Cardiac septum (tissue), 1 donor: ENCODE results near the gene ABTB2. TPM values are rescaled to one million over a fixed set of nuclear protein-coding genes. Genes with fewer than 3 reads are reported as not detected.

ENCODE experiments used
- DNase-seq: peaks from one replicate; pipeline ENCODE4 v3.0.0-alpha.2; 2020; ENCODE audit warnings: low spot score
- intact Hi-C: fragments of 100-400 bp; cut with DNase I; formaldehyde crosslinking; loops from one replicate; pipeline ENCODE4 v1.14.0; 2022
- total RNA-seq: library from RNA; stranded (reverse); fragmentation: NEBNext Ultra II Directional; extraction: Animal tissue kit (Norgen Biotek cat#: 25700); gene quantifications from one replicate; pipeline ENCODE4 v1.2.1, GENCODE V29; 2021
- donor health status: DM: no; HTN: no; CAD: no.

ABTB2 gene
- total RNA-seq, 1 donor from 2014 or later: 27.9 TPM

DNA sequence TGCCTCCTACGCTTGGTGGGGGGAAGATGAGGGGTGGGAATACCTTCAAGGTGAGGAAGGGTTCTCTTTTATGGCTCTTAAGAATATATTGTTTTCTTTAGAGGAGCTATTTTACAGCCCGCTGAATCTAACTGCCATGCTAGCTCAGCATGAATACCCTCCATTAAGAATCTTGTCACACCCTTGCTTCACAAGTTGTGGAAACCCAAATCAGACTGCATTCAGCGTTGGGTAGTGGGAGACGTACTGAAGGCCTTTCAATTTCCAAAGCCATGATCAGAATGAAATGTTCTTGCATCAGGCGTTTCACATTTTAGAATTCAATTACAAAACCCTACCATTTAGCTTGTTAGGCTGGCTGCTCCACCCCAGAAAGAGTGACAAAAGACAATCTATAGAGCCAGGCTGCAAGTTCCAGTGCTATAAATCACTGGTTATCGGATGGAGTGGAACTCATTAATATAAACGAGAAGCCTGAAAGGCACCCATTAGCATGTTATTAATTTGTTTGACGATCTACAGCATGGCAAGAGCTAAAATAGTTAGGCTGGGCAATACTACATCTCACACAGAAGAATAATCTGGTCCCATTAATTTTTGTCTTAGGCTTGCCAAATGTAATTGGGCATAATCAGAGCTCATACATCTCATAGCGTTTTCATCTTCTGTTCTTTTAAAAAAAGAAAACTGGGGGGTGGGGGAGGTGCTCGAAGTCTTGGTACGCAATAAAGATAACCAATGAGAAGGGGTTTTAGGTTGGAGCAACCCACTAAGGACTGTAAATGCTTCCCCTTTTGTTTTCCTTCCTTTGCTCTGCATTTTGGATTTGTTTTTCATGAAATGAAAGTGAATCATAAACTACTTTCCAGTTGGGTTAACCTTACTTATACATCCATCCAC, 57.5 kb downstream of the ABTB2 start:
- intact Hi-C loops: no loop called here
- no peak for DNase-seq

DNA sequence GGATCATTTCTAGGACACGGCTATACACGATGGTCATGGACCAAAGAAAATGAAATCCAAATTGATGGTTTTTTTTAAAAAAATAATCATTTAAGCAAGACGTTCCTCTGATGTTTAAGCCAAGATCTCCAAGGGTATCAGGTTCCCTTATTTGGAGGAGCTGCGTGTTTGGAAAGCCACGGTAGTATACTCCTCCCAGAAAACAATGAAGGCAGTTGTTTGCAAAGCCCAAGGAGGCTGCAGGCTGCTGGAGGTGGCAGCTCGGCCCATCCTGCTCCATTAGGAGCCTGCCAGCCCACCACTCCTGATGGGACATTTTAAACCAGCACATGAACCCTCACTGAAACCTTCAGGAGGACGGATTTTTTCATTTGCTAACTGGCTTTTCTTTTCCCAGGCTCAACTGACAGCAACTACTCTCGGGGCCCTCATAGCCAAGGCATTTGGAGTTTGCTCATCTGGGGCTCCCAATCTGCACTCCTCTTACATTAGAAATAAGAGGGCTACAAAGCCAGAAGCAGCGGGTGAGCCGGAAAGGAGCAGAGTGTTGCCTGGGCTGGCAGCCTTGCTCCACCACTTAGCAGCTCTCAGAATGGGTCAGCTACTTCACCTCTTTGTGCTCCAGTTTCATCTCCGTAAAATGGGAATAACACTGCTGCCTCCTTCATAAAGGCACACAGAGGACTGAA, 58.4 kb downstream of the ABTB2 start:
- intact Hi-C loops: no loop called here
- DNase-seq: no peak

DNA sequence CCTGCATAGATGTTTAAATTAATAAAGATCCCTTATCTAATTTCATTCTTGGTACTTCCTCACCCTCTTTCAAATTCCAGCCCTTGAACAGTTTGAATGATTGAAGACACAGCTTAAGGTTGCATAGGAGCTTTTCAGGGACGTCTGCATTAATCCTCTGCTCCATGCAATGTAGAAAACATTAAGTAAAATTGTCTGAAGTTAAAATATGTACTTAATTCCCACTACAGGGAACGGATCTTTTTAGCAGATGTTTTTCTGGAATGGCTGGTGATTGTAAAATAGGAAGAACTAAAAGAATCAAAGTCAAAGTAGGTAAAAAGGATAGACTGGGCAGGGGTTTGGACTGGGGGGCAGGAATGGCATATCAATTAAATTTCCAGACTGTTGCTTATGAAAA, 58.9 kb downstream of the ABTB2 start:
- intact Hi-C loops: no loop called here
- DNase-seq: no peak

DNA sequence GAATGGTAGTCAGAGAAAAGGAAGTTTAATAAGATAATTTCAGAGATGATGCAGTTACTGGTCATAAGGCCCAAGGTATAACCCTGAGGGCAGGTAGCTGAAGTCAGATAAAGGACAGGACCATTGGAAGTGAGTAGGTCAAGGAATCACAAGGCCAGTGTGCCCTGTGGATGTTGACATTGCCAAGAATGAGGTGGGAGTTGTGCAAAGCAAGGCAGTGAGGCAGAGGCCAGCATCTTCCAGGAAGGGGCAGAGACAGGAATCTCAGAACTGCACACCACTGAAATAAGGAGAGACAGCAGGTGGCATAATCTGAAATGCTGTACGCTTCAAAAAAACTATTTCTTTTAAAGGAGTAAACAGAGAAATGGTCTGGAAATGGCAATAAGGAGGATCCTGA, 61.4 kb downstream of the ABTB2 start:
- intact Hi-C loops: no loop called here
- DNase-seq: no peak

DNA sequence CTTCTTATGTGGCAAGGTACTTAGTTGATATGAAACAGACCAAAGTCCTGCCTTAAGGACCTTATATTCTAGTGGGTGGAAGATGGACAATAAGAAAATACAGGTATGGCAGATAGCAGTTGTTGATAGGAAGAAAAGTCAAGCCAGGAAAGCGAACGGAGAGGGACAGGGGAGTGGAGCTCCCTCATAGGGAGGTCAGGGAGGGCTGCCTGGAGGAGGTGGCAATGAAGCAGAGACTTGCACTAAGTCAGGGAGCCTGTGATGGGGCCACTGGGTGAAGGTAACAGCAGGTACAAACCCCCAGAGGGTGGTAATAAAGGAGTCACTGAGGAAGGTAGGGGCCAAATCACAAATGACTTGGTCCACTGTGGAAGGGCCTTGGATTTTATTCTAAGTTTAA, 65.3 kb downstream of the ABTB2 start:
- DNase-seq: no peak

DNA sequence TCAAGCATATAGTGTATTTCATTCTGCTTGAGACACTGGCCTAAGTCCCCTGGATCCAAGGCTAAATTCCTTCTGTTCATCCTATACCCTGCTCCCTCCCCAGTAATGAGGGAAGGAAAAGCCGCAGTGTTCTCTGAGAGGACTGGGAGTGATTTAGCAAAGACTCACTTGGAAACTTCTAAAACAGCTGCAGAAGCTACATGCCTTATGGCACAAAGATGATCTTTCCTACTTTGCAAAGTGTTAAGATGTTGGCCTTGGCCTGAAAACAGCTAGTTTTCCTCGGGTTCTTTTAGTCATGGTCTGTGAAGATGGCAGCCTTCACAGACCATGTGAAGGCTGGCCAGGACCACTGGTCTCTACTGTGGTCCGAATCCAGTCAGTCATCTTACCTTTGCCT, 65.7 kb downstream of the ABTB2 start:
- DNase-seq: no peak
- intact Hi-C loops: no loop called here

More for the DNA sequence above, 65.3 kb downstream of the ABTB2 start:
- intact Hi-C loops: no loop called here

DNA sequence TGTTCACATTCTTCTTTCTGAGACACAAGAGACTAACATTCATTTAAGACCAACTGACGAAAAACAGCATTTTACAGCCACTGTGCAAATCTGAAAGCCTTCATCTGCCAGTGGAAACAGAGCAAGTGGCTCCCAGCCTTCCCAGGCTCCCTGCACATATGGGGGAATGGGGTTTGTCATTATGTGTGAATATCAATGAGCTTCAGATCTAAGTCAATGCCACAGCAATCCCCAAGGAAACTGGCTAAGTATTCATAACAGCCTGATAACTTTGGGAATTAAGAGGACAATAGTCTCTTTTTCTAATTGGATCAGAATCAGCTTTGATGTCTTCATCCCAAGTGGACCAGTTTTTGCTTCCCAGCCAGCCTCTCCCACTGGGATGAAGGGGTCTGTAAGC, 66.9 kb downstream of the ABTB2 start:
- intact Hi-C loops: no loop called here
- DNase-seq: no peak

DNA sequence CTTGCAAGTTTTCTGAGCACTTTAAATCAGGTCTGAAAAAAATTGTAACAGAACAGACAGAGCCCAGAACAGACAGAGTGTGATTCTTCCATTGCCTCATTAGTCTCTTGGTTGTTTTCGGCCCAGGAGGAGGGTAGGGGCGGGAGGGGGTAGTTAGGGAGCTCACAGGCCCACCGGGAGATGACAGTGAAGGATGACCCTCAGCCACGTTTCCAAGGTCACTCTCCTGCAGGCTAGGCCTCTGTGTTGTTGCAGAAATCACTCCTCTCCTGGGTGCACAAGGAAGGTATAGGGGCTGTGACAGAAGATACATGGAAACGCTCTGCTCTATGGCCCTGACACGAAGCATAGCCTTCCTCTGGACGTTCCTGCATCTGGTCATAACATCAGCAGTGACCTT, 69.3 kb downstream of the ABTB2 start:
- intact Hi-C loops: no loop called here
- no peak for DNase-seq

DNA sequence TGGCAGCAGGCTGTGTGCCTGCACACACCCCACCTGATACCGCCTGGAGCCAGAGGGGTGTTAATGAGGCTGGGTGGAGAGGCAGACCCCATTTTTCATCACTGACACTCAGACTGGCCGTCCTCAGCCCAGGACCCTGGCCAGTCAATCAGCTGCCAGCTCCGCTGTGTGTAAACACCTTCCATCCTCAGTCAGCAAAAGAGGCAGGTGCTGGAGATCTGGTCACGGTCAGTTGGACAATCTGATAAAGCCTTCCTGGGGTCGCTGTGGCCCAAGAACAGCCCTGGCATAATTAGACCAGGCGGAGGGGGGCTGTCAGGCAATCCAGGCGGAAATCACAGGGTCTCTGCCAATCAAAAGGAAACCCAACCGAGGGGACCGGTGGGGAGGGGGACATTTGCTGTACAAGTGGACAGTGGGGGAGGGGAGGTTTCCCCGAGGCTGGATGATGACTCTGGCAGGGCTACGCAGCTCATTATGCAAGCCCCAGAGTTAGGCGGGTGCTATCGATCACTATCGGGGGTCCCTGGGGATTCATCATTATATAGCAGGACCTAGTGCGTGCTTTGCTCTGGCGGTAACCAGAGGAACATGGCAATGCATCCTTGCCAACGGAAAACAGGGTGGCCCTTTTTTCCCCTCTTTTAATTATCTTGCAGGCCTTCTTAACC, 72.9 kb downstream of the ABTB2 start:
- DNase-seq: no peak
- intact Hi-C loops: no loop called here

DNA sequence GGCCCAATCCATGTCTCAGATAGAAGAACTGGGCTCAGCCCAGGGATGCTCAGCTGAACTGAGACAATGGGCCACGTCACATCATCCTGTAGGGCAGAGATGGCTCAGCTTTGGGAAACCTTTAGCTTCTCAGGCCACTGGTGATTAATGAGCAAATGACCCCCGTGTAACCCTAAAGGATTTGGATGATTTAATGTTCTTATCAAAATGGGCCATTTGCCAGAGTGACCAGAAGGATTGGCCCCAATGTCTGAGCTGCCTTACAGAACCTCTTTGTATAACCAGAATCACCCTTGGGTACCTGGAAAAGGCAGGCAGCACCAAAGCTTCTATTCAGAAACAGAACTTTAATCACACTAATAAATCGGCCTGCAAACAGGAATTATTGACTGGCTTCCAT, 73.7 kb downstream of the ABTB2 start:
- intact Hi-C loops: no loop called here

DNA sequence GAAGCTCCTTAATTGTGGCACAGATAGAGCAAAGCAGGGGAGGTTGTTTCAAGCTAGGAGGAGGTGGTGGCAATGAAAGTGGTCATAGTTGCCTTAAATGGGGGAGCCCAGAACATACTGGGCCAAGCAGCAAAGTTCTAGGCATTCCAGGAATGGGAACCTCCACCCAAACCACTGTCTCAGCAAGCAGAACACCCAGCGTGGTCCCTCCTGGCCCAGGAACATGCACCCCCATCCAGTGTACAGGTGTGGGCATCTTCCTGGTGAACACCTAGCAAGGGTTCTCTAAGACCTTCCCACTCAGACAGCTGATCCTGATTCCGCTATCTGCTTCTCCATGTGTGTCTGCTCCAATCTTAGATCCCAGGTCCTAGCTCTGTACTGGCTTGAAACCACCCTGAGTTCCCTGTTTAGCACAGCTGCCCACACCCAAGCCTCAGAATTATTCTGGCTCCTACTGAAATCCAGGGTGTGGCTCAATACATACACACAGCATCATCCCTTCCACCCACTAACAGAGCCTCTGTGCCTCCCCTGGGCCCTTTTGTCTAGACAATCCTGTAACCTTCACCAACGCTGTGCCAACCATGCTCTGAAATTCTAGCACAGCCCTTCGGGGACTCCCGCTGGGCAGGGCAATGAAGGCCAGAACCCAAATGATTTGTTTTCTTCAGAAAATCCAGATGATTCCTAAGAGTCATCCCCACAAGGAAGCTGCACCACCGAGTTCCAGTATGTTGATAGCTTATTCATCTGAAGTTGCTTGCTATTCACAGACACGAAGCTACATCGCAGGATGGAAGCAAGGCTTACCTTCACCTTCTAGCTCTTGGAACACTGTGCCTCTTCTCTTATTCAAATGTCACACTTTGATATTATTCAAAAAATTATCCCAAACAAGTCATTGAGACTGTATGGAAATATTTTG, 76.6 kb downstream of the ABTB2 start:
- intact Hi-C loops: no loop called here
- no peak for DNase-seq

More for the DNA sequence above, 73.7 kb downstream of the ABTB2 start:
- no peak for DNase-seq

DNA sequence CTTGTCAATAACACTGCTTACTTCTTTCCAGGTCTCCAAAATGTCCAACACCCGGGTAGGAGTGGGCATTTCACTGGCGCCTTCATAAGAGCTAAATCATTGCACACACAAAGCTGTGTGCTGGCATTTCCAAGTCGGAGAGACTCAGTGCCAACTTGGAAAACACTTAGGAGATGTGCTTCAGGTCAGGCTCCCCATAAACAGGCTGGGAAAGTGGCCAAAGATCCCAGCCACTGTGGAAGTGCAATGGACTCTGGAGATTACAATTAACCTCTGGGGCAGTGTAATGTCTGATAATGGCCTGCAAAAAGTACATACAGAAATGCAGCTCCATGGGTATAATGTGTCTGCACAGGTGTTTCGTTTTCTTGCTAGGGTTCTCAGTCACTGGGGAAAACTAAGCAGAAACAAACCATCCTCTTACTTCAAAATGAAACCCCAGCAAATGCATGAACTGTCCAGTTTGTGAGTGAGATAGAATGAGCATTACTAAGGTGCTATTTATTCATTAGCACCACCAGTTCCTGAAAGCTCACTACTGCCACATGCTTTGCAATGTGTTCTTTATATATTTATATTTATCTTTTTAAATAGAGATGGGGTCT, 79.0 kb downstream of the ABTB2 start:
- intact Hi-C loops: no loop called here
- no peak for DNase-seq

DNA sequence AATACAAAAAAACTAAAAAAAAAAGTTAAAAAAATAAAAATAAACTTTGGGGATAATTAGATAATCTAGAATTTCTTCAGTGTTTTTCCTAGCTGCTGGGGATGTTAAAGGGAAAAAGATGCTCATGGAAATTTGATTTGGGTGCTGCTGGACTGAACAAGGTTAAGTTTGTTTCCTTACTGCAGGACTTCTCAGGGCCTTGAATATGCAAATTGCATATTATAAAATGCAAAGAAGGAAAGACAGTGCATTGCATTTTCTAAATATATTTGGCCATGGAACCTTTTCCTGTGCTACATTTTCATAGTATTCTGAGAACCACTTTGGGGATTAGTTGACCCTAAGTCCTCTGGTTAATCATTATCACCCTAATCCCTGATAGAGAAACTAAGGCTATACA, 79.6 kb downstream of the ABTB2 start:
- no peak for DNase-seq
- intact Hi-C loops: no loop called here

DNA sequence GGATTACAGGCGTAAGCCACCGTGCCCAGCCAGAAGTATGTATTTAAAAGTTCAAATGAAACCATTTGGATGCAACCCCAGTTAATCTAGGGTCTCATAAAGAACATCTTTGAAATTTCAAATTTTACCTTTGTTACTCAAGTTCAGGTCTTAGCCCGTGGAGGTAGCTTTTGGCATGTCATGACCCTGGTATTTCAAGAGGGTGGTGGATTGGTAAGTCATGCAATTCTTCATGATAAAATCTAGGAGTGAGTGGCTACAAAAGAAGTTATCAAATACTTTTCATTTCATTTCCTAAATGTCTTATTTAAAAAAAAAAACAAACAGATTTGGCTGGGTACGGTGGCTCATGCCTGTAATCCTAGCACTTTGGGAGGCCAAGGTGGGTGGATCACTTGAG, 80.6 kb downstream of the ABTB2 start:
- DNase-seq: no peak
- intact Hi-C loops: no loop called here

DNA sequence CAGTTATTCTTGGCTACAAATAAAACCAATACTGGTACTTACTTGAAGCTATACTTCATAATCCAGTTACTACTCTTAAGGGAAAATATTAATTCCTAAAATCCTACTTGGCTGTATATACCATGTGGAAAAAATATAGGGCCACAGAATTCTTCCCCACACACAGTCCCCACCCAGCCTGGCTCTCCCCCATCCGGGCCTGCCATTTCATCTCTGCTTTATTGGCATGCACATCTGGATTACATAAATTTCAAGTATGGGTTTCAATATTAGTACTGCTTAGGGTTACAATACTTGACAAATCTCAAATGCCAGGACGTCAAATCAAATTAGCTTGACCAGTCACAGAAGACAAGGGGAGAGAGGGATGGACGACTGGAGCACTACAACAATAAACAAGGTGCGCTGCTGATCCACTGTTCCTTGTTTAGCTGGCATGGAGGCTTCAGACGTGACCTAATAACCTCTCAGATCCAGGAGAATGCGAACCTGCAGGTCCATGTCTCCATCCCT, 81.4 kb downstream of the ABTB2 start:
- no peak for DNase-seq
- intact Hi-C loops: no loop called here

DNA sequence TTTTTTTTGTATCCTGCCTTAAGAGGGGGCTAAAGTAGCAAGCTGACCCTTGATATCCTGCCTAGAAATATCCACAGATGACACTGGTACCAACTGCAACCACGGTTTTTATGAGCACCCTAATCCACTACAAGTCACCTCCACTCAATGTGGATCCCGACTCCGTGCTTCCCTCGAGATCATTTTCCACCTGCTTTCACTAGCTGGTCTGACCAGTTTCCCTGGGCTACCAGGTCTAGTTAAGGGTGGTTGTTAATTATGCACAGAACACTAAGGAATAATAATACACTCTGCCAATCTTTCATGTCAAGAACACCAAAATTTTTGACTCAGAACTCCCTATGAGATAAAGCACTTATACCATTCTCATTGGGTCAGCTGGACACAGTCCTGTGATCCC, 82.3 kb downstream of the ABTB2 start:
- intact Hi-C loops: no loop called here
- DNase-seq: no peak

DNA sequence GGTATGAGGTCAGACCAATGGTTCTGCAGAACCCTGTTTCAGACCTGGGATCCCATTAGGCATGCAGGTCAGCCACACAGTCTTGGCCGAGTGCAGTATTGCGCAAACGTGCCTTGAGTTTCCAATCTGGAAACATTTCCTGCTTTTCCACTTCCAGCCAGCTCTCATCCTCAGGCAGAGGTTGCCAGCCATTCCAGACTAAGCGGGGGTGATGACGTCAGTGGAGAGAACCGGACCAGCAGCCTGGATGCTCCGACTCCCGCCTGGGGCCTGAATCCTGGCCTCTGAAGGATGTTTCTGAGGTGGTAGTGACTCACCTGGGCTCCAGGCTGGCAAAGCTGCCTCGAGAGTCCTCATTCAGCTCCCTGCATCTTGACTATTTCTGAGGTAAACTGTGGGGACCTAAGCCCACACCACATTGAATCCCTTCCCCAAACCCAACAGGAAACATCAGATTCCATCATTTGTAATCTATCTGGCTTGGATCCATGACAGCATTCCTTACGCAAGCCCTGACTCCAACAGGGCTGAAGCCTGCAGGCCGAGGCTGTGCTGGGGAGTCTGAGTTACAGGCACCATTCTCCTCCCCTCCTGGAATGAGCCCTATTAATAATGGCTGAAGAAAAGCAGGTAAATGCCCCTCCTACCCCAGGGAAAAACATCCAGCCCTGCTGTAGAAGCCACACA, 83.0 kb downstream of the ABTB2 start:
- DNase-seq: peak; percentile 85
- intact Hi-C loops: no loop called here

DNA sequence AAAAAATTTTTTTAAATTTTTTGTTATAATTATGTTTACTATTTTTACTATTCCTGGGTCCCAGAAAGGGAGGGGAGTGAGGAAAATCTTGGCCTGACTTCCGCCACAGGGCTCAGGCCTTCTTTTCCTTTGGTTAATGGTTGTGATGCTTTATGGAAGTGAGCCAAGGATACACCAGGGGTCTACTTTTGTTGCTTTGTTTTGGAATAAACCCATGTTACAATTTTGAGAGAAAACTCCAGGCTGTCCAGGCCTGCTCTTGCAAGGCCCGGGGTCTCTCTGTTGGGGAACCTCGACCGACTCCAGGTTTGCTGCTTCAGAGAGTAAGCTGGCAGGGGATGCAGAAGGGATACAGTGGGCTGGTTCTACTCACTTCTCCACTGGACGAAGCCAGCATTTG, 84.7 kb downstream of the ABTB2 start:
- no peak for DNase-seq
- intact Hi-C loops: no loop called here
